A549 (cell line): ENCODE data around the gene SNRK. TPM values are rescaled to one million over a fixed set of nuclear protein-coding genes. Genes with fewer than 3 reads are reported as not detected.

Experiments
- ATAC-seq, 2 experiments: fragments of 200-7000 bp in 1 of 2; fragments of >200 bp in 1 of 2; cut with Nextera tagmentation in 1 of 2; cut with Tn5 transposase in 1 of 2; 3 replicates each; pipeline versions ENCODE4 v1.8.0 to v1.9.1; 2018 to 2020; ENCODE audit warnings: mild to moderate bottlenecking in 1 of 2, moderate library complexity in 1 of 2
- CTCF ChIA-PET: fragments of 300-600 bp; sonication (Branson Sonifier 250); formaldehyde crosslinking; extraction: SDS; loops from one replicate; lab custom pipeline; 2021; ENCODE audit warnings: antibody characterized with exemption, inconsistent platforms; lab: Yijun Ruan, JAX
- POLR2A ChIA-PET: fragments of 350-600 bp; formaldehyde crosslinking; extraction: SDS; loops from one replicate; lab custom pipeline; 2021; ENCODE audit warnings: antibody characterized with exemption, inconsistent platforms; lab: Yijun Ruan, JAX
- DNase-seq, 2 experiments: peaks; one replicate each; pipeline versions ENCODE4 v3.0.0 to v3.0.0-alpha.2; 2011 to 2016; ENCODE audit warnings: low read depth in 1 of 2, low spot score in 1 of 2
- FAIRE-seq: peaks from 2 replicates; lab custom pipeline; 2011; peaks lifted over from hg19 to GRCh38; lab: Jason Lieb, UNC
- H3K27ac ChIP-seq, 2 experiments: fragments of >200 bp; sonication (Bioruptor Twin); formaldehyde crosslinking; 3 replicates each; pipeline ENCODE4 v1.5.1; 2016 to 2017
- H3K4me1 ChIP-seq: fragments of >200 bp; sonication (Bioruptor Twin); formaldehyde crosslinking; 3 replicates; pipeline ENCODE4 v1.6.1; 2016
- H3K4me2 ChIP-seq: fragments of >200 bp; sonication (Bioruptor Twin); formaldehyde crosslinking; 3 replicates; pipeline ENCODE4 v1.6.1; 2016
- H3K4me3 ChIP-seq: fragments of >200 bp; sonication (Bioruptor Twin); formaldehyde crosslinking; 3 replicates; pipeline ENCODE4 v1.5.1; 2016
- H3K9me3 ChIP-seq: fragments of >200 bp; sonication (Bioruptor Twin); formaldehyde crosslinking; 3 replicates; pipeline ENCODE4 v1.6.1; 2016
- CBX8 ChIP-seq: fragments of 200-600 bp; sonication (generic); IDR thresholded peaks from 2 replicates; pipeline ENCODE4 v1.6.1; 2016
- CHD2 ChIP-seq: fragments of 150-350 bp; IDR thresholded peaks from 2 replicates; pipeline ENCODE4 v1.6.1; 2014; ENCODE audit warnings: low read length; ENCODE audit not compliant: partially characterized antibody
- CHD4 ChIP-seq: fragments of 200-600 bp; sonication (generic); IDR thresholded peaks from 2 replicates; pipeline ENCODE4 v1.6.1; 2016; ENCODE audit warnings: antibody characterized with exemption, mild to moderate bottlenecking, borderline replicate concordance
- EHF ChIP-seq: fragments of 250-450 bp; sonication (Bioruptor Pico); IDR thresholded peaks from 2 replicates; pipeline ENCODE4 v1.5.0; 2020; ENCODE audit warnings: mild to moderate bottlenecking
- ESRRA ChIP-seq: fragments of 150-350 bp; IDR thresholded peaks from 2 replicates; pipeline ENCODE4 v1.6.1; 2014; ENCODE audit warnings: mild to moderate bottlenecking, low read length, borderline replicate concordance
- FOSL2 ChIP-seq, 2 experiments: fragments of 450-650 bp in 1 of 2; fragments of >200 bp in 1 of 2; sonication (Bioruptor Twin) in 1 of 2; formaldehyde crosslinking; IDR thresholded peaks; 2 replicates each; pipeline versions ENCODE4 v1.5.0 to v1.6.1; 2016 to 2020; ENCODE audit warnings: mild to moderate bottlenecking in 1 of 2, moderate library complexity in 1 of 2
- HOXA7 ChIP-seq: fragments of 250-450 bp; sonication (Bioruptor Pico); IDR thresholded peaks from 2 replicates; pipeline ENCODE4 v1.5.0; 2020; ENCODE audit warnings: mild to moderate bottlenecking, moderate library complexity
- HOXB13 ChIP-seq: fragments of 250-450 bp; sonication (Bioruptor Pico); IDR thresholded peaks from 2 replicates; pipeline ENCODE4 v1.5.0; 2020; ENCODE audit warnings: low read depth, mild to moderate bottlenecking, moderate library complexity
- JUN ChIP-seq, 2 experiments: fragments of >200 bp; sonication (Bioruptor Twin); formaldehyde crosslinking; IDR thresholded peaks; 2 replicates in 1 of 2; 3 replicates in 1 of 2; pipeline ENCODE4 v1.6.1; 2016 to 2017
- JUNB ChIP-seq: fragments of >200 bp; sonication (Bioruptor Twin); formaldehyde crosslinking; IDR thresholded peaks from 2 replicates; pipeline ENCODE4 v1.6.1; 2016
- RARB ChIP-seq: fragments of 250-450 bp; sonication (Bioruptor Pico); IDR thresholded peaks from 2 replicates; pipeline ENCODE4 v1.8.0; 2021; ENCODE audit warnings: mild to moderate bottlenecking, moderate library complexity
- RNF2 ChIP-seq: fragments of 200-600 bp; sonication (generic); IDR thresholded peaks from 2 replicates; pipeline ENCODE4 v1.6.1; 2016; ENCODE audit warnings: low read depth, mild to moderate bottlenecking, antibody characterized with exemption, moderate library complexity, borderline replicate concordance
- SREBF2 ChIP-seq: fragments of 450-650 bp; IDR thresholded peaks from 2 replicates; pipeline ENCODE4 v1.6.1; 2014; ENCODE audit warnings: mild to moderate bottlenecking, moderate library complexity
- ZFP36 ChIP-seq: fragments of 450-650 bp; IDR thresholded peaks from 2 replicates; pipeline ENCODE4 v1.6.1; 2014; ENCODE audit warnings: borderline replicate concordance; ENCODE audit not compliant: partially characterized antibody
- WGBS: methylation state at CpG from one replicate; pipeline ENCODE4 v1.1.6; 2017; ENCODE audit errors: missing lambda C conversion rate; 5-methylcytosine and 5-hydroxymethylcytosine counted together
- polyA plus RNA-seq, 4 experiments: library from polyadenylated mRNA; depleted of rRNA in 3 of 4; stranded (reverse); fragments of >200 nt; fragmentation: RNase III in 1 of 4; extraction: RNeasy Plus Mini Kit Qiagen cat#74134 plus additional on column Dnase treatment in 1 of 4; gene quantifications; 2 replicates in 3 of 4; 3 replicates in 1 of 4; pipeline ENCODE4 v1.2.3, GENCODE V29; 2011 to 2017
- TF ChIP-seq, protein P1 (sequence below): fragments of 200-600 bp; sonication (generic); IDR thresholded peaks from 2 replicates; pipeline ENCODE4 v1.6.1; 2016; ENCODE audit warnings: antibody characterized with exemption, mild to moderate bottlenecking, moderate library complexity
- TF ChIP-seq, protein P2 (sequence below): IDR thresholded peaks from 2 replicates; pipeline ENCODE4 v1.6.1; 2012
- TF ChIP-seq, protein P3 (sequence below): fragments of >200 bp; sonication (Bioruptor Twin); formaldehyde crosslinking; IDR thresholded peaks from 2 replicates; pipeline ENCODE4 v1.6.1; 2016
- TF ChIP-seq, protein P4 (sequence below): fragments of 450-650 bp; IDR thresholded peaks from 2 replicates; pipeline ENCODE4 v1.6.1; 2014; ENCODE audit warnings: antibody characterized with exemption
- TF ChIP-seq, protein P5 (sequence below): IDR thresholded peaks from 2 replicates; pipeline ENCODE4 v1.6.1; 2012; ENCODE audit warnings: low read depth, borderline replicate concordance

SNRK gene
- polyA plus RNA-seq, 2 of the 4 experiments (the other 2 are of a cell fraction): 3.5 to 7.2 TPM

DNA sequence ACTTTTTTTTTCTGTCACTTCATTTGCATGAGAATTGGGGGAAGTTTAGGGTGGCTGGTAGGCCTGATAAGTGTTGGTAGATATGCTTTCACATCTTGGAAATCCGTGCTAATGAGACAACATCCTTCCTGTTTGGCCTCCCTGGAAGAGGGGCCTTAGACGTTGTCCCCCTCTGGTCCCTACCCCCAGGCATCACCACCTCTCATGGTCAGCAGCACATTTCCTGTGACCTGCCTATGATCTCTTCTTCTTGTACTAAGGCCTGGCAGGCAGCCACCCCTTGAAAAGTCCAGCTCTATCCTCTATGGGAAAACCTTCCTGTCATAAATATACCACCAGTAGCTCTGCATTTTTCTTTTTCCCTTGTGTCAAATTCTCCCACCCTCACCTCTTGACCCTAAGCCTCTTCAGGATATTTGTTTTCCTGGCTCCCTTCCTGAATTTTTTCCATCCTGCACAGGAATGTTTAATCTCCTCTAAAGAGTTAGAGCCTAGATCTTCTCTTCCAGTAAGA lies 107.8 kb downstream of the SNRK start:
- H3K4me3 ChIP-seq: no peak overlapping the region
- no peak overlapping the region for H3K4me2 ChIP-seq
- no peak for FAIRE-seq
- no peak overlapping the region for H3K27ac ChIP-seq
- CTCF ChIA-PET: interaction anchor here (1.0 kb wide), 1 partner anchor 14 kb away, joined by 3 read pairs; no protein-coding TSS in a partner anchor
- no peaks in the 10 kb centered on the region for H3K4me1 ChIP-seq
- DNase-seq: no peak
- POLR2A ChIA-PET: no interaction called here
- WGBS: 85% methylated on average over 2 of the region's 2 CpGs
- ATAC-seq: no peak
- TF ChIP-seq HOXA7 (CRISPR knock-in tag) (no peak), FOSL2 (IDR thresholded peaks at IDR 0.05) (no peak), FOSL2 (CRISPR knock-in tag; IDR thresholded peaks at IDR 0.05) (no peak), EHF (CRISPR knock-in tag) (no peak), CHD2 (no peak), JUN (IDR thresholded peaks at IDR 0.05) (no peak), HOXB13 (CRISPR knock-in tag) (no peak), JUNB (no peak), CBX8 (no peak), ESRRA (no peak), CHD4 (no peak)
- TF ChIP-seq, protein P1, sequence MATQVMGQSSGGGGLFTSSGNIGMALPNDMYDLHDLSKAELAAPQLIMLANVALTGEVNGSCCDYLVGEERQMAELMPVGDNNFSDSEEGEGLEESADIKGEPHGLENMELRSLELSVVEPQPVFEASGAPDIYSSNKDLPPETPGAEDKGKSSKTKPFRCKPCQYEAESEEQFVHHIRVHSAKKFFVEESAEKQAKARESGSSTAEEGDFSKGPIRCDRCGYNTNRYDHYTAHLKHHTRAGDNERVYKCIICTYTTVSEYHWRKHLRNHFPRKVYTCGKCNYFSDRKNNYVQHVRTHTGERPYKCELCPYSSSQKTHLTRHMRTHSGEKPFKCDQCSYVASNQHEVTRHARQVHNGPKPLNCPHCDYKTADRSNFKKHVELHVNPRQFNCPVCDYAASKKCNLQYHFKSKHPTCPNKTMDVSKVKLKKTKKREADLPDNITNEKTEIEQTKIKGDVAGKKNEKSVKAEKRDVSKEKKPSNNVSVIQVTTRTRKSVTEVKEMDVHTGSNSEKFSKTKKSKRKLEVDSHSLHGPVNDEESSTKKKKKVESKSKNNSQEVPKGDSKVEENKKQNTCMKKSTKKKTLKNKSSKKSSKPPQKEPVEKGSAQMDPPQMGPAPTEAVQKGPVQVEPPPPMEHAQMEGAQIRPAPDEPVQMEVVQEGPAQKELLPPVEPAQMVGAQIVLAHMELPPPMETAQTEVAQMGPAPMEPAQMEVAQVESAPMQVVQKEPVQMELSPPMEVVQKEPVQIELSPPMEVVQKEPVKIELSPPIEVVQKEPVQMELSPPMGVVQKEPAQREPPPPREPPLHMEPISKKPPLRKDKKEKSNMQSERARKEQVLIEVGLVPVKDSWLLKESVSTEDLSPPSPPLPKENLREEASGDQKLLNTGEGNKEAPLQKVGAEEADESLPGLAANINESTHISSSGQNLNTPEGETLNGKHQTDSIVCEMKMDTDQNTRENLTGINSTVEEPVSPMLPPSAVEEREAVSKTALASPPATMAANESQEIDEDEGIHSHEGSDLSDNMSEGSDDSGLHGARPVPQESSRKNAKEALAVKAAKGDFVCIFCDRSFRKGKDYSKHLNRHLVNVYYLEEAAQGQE: no peak
- TF ChIP-seq, protein P2, sequence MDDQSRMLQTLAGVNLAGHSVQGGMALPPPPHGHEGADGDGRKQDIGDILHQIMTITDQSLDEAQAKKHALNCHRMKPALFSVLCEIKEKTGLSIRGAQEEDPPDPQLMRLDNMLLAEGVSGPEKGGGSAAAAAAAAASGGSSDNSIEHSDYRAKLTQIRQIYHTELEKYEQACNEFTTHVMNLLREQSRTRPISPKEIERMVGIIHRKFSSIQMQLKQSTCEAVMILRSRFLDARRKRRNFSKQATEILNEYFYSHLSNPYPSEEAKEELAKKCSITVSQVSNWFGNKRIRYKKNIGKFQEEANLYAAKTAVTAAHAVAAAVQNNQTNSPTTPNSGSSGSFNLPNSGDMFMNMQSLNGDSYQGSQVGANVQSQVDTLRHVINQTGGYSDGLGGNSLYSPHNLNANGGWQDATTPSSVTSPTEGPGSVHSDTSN: no peak
- TF ChIP-seq, protein P3, sequence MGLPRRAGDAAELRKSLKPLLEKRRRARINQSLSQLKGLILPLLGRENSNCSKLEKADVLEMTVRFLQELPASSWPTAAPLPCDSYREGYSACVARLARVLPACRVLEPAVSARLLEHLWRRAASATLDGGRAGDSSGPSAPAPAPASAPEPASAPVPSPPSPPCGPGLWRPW: no peak
- TF ChIP-seq, protein P4, sequence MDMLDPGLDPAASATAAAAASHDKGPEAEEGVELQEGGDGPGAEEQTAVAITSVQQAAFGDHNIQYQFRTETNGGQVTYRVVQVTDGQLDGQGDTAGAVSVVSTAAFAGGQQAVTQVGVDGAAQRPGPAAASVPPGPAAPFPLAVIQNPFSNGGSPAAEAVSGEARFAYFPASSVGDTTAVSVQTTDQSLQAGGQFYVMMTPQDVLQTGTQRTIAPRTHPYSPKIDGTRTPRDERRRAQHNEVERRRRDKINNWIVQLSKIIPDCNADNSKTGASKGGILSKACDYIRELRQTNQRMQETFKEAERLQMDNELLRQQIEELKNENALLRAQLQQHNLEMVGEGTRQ: no peak
- TF ChIP-seq, protein P5, sequence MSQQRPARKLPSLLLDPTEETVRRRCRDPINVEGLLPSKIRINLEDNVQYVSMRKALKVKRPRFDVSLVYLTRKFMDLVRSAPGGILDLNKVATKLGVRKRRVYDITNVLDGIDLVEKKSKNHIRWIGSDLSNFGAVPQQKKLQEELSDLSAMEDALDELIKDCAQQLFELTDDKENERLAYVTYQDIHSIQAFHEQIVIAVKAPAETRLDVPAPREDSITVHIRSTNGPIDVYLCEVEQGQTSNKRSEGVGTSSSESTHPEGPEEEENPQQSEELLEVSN: no peak
- H3K9me3 ChIP-seq: no peaks in the 10 kb centered on the region

DNA sequence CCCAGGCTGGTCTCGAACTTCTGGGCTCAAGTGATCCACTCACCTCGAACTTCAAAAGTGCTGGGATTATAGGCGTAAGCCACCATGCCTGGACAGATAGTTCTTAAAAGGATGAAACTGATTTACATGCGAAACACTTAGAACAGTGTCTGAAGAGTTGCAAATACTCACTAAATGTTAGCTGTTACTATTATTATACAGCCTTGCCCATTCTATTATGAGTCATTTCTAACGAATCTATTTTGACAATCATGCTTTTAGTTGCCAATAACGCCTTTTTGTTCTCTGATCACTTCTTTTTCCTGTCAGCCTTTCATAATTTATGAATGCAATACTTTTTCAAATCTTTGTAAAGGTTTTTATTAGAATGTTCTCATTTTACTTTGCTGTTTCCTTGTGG lies 112.7 kb downstream of the SNRK start:
- no peak for DNase-seq
- no peak for FAIRE-seq
- Histone ChIP-seq H3K4me3 (no peak overlapping the region), H3K4me2 (no peak overlapping the region), H3K27ac (no peak overlapping the region), H3K9me3 (no peaks in the 10 kb centered on the region), H3K4me1 (no peaks in the 10 kb centered on the region)
- no peak for ATAC-seq
- TF ChIP-seq EHF (CRISPR knock-in tag) (no peak), ZFP36 (no peak), SREBF2 (no peak), RNF2 (no peak), RARB (no peak)
- TF ChIP-seq, protein P2: no peak
- POLR2A ChIA-PET: no interaction called here
- 86% methylated on average over 6 of the region's 6 CpGs for WGBS
- CTCF ChIA-PET: no interaction called here
